GM19351 (cell line): ENCODE measurements around the gene TRABD2A.
A peak's percentile ranks its signal among the peaks of the same experiment; 100 is the strongest.

Experiments
- ATAC-seq: cut with Tn5 transposase; IDR thresholded peaks from one replicate; pipeline ENCODE4 v1.9.1; 2021; ENCODE audit warnings: mild to moderate bottlenecking, moderate library complexity; ENCODE audit not compliant: unreplicated experiment

TRABD2A gene

GRCh38 chr2:84856787-84857186 lies 24.1 kb downstream of the TRABD2A start:
- ATAC-seq, result peak; percentile 86

GRCh38 chr2:84855731-84856130 lies 25.2 kb downstream of the TRABD2A start:
- ATAC-seq, result no peak

GRCh38 chr2:84854850-84855249 lies 26.0 kb downstream of the TRABD2A start:
- ATAC-seq, result no peak

GRCh38 chr2:84851876-84852275 lies 29.0 kb downstream of the TRABD2A start:
- no peak for ATAC-seq

GRCh38 chr2:84850471-84850870 lies 30.4 kb downstream of the TRABD2A start:
- ATAC-seq, result no peak

- no peak for ATAC-seq
Measured at GRCh38 chr2:84849271-84849952, 31.5 kb downstream of the TRABD2A start.

GRCh38 chr2:84847326-84848050 lies 33.4 kb downstream of the TRABD2A start:
- ATAC-seq, result no peak

GRCh38 chr2:84846741-84847142 lies 34.1 kb downstream of the TRABD2A start:
- no peak for ATAC-seq

GRCh38 chr2:84846041-84846663 lies 34.7 kb downstream of the TRABD2A start:
- peak; percentile 54 for ATAC-seq

GRCh38 chr2:84844141-84844540 lies 36.7 kb downstream of the TRABD2A start:
- ATAC-seq, result no peak

- no peak for ATAC-seq
Measured at GRCh38 chr2:84841577-84841976, 39.3 kb downstream of the TRABD2A start.

GRCh38 chr2:84840306-84840705 lies 40.6 kb downstream of the TRABD2A start:
- no peak for ATAC-seq

- ATAC-seq, result no peak
Measured at GRCh38 chr2:84839851-84840250, 41.0 kb downstream of the TRABD2A start.

- no peak for ATAC-seq
Measured at GRCh38 chr2:84838434-84839145, 42.3 kb downstream of the TRABD2A start.

- ATAC-seq, result no peak
Measured at GRCh38 chr2:84836215-84836614, 44.7 kb downstream of the TRABD2A start.

- no peak for ATAC-seq
Measured at GRCh38 chr2:84833481-84834150, 47.3 kb downstream of the TRABD2A start.

- ATAC-seq, result peak; percentile 74
Measured at GRCh38 chr2:84832772-84833461, 48.0 kb downstream of the TRABD2A start.

- no peak for ATAC-seq
Measured at GRCh38 chr2:84830758-84831500, 50.0 kb downstream of the TRABD2A start.

GRCh38 chr2:84830095-84830494 lies 50.8 kb downstream of the TRABD2A start:
- no peak for ATAC-seq

GRCh38 chr2:84829693-84830092 lies 51.2 kb downstream of the TRABD2A start:
- ATAC-seq, result no peak
